Upper lobe of left lung (tissue), 4 donors: ENCODE results near the gene HYAL1.

Source experiments
- EP300 ChIP-seq, 4 donors: sonication (generic); formaldehyde crosslinking; IDR thresholded peaks; one replicate each; pipeline ENCODE4 v1.5.1; 2017; ENCODE audit warnings: antibody characterized with exemption in 4 of 4, control low read depth in 2 of 4
- POLR2AphosphoS5 ChIP-seq, 2 donors: sonication (generic); formaldehyde crosslinking; IDR thresholded peaks; one replicate each; pipeline ENCODE4 v1.5.1; 2017; ENCODE audit warnings: antibody characterized with exemption in 2 of 2
- TF ChIP-seq, protein P1 (sequence below), 6 experiments: fragments of 450-650 bp in 4 of 6; fragments of 200-600 bp in 2 of 6; sonication (generic) in 2 of 6; IDR thresholded peaks; one replicate each; pipeline ENCODE4 v1.5.1; 2016 to 2019; ENCODE audit warnings: antibody characterized with exemption in 6 of 6

- TF ChIP-seq, protein P1, sequence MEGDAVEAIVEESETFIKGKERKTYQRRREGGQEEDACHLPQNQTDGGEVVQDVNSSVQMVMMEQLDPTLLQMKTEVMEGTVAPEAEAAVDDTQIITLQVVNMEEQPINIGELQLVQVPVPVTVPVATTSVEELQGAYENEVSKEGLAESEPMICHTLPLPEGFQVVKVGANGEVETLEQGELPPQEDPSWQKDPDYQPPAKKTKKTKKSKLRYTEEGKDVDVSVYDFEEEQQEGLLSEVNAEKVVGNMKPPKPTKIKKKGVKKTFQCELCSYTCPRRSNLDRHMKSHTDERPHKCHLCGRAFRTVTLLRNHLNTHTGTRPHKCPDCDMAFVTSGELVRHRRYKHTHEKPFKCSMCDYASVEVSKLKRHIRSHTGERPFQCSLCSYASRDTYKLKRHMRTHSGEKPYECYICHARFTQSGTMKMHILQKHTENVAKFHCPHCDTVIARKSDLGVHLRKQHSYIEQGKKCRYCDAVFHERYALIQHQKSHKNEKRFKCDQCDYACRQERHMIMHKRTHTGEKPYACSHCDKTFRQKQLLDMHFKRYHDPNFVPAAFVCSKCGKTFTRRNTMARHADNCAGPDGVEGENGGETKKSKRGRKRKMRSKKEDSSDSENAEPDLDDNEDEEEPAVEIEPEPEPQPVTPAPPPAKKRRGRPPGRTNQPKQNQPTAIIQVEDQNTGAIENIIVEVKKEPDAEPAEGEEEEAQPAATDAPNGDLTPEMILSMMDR (IDR thresholded peaks at IDR 0.05) = peak in 2 of 6 experiments; percentile 5 to 24
- TF ChIP-seq EP300 (IDR thresholded peaks at IDR 0.05) (no peak), POLR2AphosphoS5 (IDR thresholded peaks at IDR 0.05) (peak; percentile 71 to 86)
Measured at GRCh38 chr3:50350527-50351322, 47.4 kb upstream of the HYAL1 start, which contains the start of the genes CYB561D2 and NPRL2.
